ENCODE results near the gene ATM.

- no peak for TF ChIP-seq CTCF (IDR thresholded peaks at IDR 0.05)
- no peak for TF ChIP-seq POLR2A (IDR thresholded peaks at IDR 0.05)
Measured at GRCh38 chr11:108269583-108269982, 46.7 kb downstream of the ATM start.

Data from Peyer's patch (tissue), 4 donors.